CD14-positive monocyte (primary cell): ENCODE measurements around the gene TTC23. TPM values are rescaled to one million over a fixed set of nuclear protein-coding genes. Genes with fewer than 3 reads are reported as not detected.

Experiments used
- DNase-seq, 3 donors: peaks; one replicate each; pipeline ENCODE4 v3.0.0-alpha.2; 2011 to 2022
- H2AFZ ChIP-seq: 2 replicates; pipeline ENCODE4 v1.6.0; 2012; ENCODE audit warnings: mild to moderate bottlenecking, low read depth, low read length, inconsistent platforms; ENCODE audit not compliant: insufficient read depth, poor library complexity, severe bottlenecking
- H3K27ac ChIP-seq, 2 donors: 1 replicate in 1 of 2; 2 replicates in 1 of 2; pipeline ENCODE4 v1.5.1; 2012 to 2013; ENCODE audit warnings: low read length in 2 of 2, control low read depth in 1 of 2, inconsistent platforms in 1 of 2, low read depth in 1 of 2, mild to moderate bottlenecking in 1 of 2
- H3K27me3 ChIP-seq, 2 donors: one replicate each; pipeline versions ENCODE4 v1.6.0 to v1.6.1; 2011 to 2013; ENCODE audit warnings: low read length in 2 of 2; ENCODE audit not compliant: control insufficient read depth in 2 of 2, insufficient read depth in 2 of 2
- H3K36me3 ChIP-seq, 2 donors: replicated peaks in 1 of 2; 1 replicate in 1 of 2; 2 replicates in 1 of 2; pipeline versions ENCODE4 v1.5.1 to v1.6.1; 2012 to 2013; ENCODE audit warnings: low read length in 2 of 2, control low read depth in 1 of 2, inconsistent platforms in 1 of 2, mild to moderate bottlenecking in 1 of 2; ENCODE audit not compliant: insufficient read depth in 2 of 2, control insufficient read depth in 1 of 2
- H3K4me1 ChIP-seq, 2 donors: 1 replicate in 1 of 2; 2 replicates in 1 of 2; pipeline versions ENCODE4 v1.5.1 to v1.6.1; 2012 to 2013; ENCODE audit warnings: low read length in 2 of 2, control low read depth in 1 of 2, inconsistent platforms in 1 of 2, mild to moderate bottlenecking in 1 of 2, moderate library complexity in 1 of 2; ENCODE audit not compliant: insufficient read depth in 2 of 2, control insufficient read depth in 1 of 2
- H3K4me2 ChIP-seq: replicated peaks from 2 replicates; pipeline ENCODE3; 2012; ENCODE audit warnings: low read length, moderate library complexity, mild to moderate bottlenecking; ENCODE audit not compliant: poor library complexity, severe bottlenecking; ENCODE audit errors: extremely low read depth
- H3K4me3 ChIP-seq, 3 experiments: fragments of 200-600 bp in 1 of 3; sonication (generic) in 1 of 3; replicated peaks in 1 of 3; 1 replicate in 2 of 3; 2 replicates in 1 of 3; pipeline ENCODE4 v1.5.1; 2011 to 2013; ENCODE audit warnings: low read length in 3 of 3, mild to moderate bottlenecking in 3 of 3, control low read depth in 2 of 3, low read depth in 2 of 3, inconsistent platforms in 1 of 3, moderate library complexity in 1 of 3
- H3K79me2 ChIP-seq: 2 replicates; pipeline ENCODE4 v1.6.0; 2012; ENCODE audit warnings: mild to moderate bottlenecking, control low read depth, inconsistent platforms, low read length, moderate library complexity; ENCODE audit not compliant: insufficient read depth
- H3K9ac ChIP-seq: 2 replicates; pipeline ENCODE4 v1.6.0; 2017; ENCODE audit warnings: low read length, mild to moderate bottlenecking; ENCODE audit not compliant: insufficient read depth, poor library complexity, severe bottlenecking
- H3K9me3 ChIP-seq, 2 donors: replicated peaks in 1 of 2; 1 replicate in 1 of 2; 2 replicates in 1 of 2; pipeline versions ENCODE4 v1.5.1 to v1.6.1; 2012 to 2013; ENCODE audit warnings: low read length in 2 of 2, control low read depth in 1 of 2; ENCODE audit not compliant: control insufficient read depth in 1 of 2, insufficient read depth in 1 of 2
- H4K20me1 ChIP-seq: 2 replicates; pipeline ENCODE4 v1.6.0; 2012; ENCODE audit warnings: mild to moderate bottlenecking, low read length, control low read depth, moderate library complexity; ENCODE audit not compliant: insufficient read depth
- H3K27ac Mint-ChIP-seq, 7 donors: one replicate each; pipeline ENCODE4 v1.8.0; 2020; ENCODE audit warnings: mild to moderate bottlenecking in 7 of 7, mixed read lengths in 7 of 7, moderate library complexity in 6 of 7, inconsistent platforms in 2 of 7
- H3K27me3 Mint-ChIP-seq, 3 donors: one replicate each; pipeline ENCODE4 v1.8.0; 2021 to 2022; ENCODE audit warnings: low read depth in 3 of 3, mild to moderate bottlenecking in 3 of 3, mixed read lengths in 3 of 3, moderate library complexity in 3 of 3, inconsistent platforms in 1 of 3
- H3K36me3 Mint-ChIP-seq, 2 donors: one replicate each; pipeline ENCODE4 v1.8.0; 2020; ENCODE audit warnings: mixed read lengths in 2 of 2, inconsistent platforms in 1 of 2, mild to moderate bottlenecking in 1 of 2
- H3K4me1 Mint-ChIP-seq: one replicate; pipeline ENCODE4 v1.8.0; 2020; ENCODE audit warnings: mild to moderate bottlenecking, mixed read lengths
- H3K4me3 Mint-ChIP-seq, 2 donors: one replicate each; pipeline ENCODE4 v1.8.0; 2020; ENCODE audit warnings: mild to moderate bottlenecking in 2 of 2, mixed read lengths in 2 of 2, moderate library complexity in 1 of 2
- H3K9me3 Mint-ChIP-seq, 7 donors: one replicate each; pipeline ENCODE4 v1.8.0; 2020 to 2022; ENCODE audit warnings: mixed read lengths in 7 of 7, mild to moderate bottlenecking in 6 of 7, moderate library complexity in 6 of 7, inconsistent platforms in 2 of 7
- WGBS: methylation state at CpG from one replicate; pipeline ENCODE4 v1.1.5; 2013; ENCODE audit warnings: missing lambda C conversion rate; ENCODE audit not compliant: insufficient coverage; 5-methylcytosine and 5-hydroxymethylcytosine counted together
- intact Hi-C, 2 donors: fragments of 100-400 bp; cut with micrococcal nuclease; formaldehyde crosslinking; loops; one replicate each; pipeline versions ENCODE4 v1.15.0 to v1.15.1; 2023
- polyA plus RNA-seq, 3 donors: library from polyadenylated mRNA; depleted of rRNA in 1 of 3; unstranded in 2 of 3; stranded (reverse) in 1 of 3; fragments of 300-500 nt in 2 of 3; fragments of >200 nt in 1 of 3; fragmentation: Illumina TruSeq in 2 of 3; gene quantifications; 1 replicate in 2 of 3; 2 replicates in 1 of 3; pipeline ENCODE4 v1.2.3, GENCODE V29; 2012 to 2021
- TF ChIP-seq, protein P1 (sequence below): fragments of 200-600 bp; IDR thresholded peaks from one replicate; pipeline ENCODE4 v1.8.0; 2022; ENCODE audit warnings: antibody characterized with exemption, mild to moderate bottlenecking

Gene TTC23
- polyA plus RNA-seq, 3 donors = 0.51 to 0.55 TPM; not detected in 1

DNA sequence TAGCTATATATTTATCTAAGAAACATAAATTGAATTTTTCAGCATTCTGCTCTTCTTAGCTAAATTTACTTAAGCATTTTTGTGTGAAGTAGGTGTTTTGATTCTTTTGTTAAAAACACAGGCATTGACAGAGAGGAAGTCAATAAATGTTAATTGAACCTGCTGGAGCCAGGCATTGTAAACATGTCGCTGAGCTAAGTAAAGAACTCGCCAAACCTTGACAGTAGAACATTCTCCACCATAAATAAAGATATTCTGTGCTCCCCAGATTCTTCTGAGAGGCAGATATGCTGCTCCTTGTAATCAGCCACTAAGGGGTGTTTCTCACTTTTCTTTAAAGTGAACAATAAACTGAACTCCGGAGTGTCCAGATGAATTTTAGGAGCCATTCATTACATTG, 106.1 kb downstream of the TTC23 start:
- H3K36me3 Mint-ChIP-seq = no peaks in the 10 kb centered on the region
- H3K4me3 ChIP-seq = no peak overlapping the region
- no peaks in the 10 kb centered on the region for H3K27me3 ChIP-seq
- intact Hi-C loops = no loop called here
- H2AFZ ChIP-seq = no peak overlapping the region
- no peak overlapping the region for H3K4me2 ChIP-seq
- TF ChIP-seq, protein P1, sequence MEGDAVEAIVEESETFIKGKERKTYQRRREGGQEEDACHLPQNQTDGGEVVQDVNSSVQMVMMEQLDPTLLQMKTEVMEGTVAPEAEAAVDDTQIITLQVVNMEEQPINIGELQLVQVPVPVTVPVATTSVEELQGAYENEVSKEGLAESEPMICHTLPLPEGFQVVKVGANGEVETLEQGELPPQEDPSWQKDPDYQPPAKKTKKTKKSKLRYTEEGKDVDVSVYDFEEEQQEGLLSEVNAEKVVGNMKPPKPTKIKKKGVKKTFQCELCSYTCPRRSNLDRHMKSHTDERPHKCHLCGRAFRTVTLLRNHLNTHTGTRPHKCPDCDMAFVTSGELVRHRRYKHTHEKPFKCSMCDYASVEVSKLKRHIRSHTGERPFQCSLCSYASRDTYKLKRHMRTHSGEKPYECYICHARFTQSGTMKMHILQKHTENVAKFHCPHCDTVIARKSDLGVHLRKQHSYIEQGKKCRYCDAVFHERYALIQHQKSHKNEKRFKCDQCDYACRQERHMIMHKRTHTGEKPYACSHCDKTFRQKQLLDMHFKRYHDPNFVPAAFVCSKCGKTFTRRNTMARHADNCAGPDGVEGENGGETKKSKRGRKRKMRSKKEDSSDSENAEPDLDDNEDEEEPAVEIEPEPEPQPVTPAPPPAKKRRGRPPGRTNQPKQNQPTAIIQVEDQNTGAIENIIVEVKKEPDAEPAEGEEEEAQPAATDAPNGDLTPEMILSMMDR = no peak
- H3K27ac ChIP-seq = no peak overlapping the region
- H3K4me1 ChIP-seq = no peaks in the 10 kb centered on the region
- no peak for DNase-seq
- no peak overlapping the region for H3K4me3 Mint-ChIP-seq
- no peaks in the 10 kb centered on the region for H3K9me3 ChIP-seq
- H3K79me2 ChIP-seq = no peaks in the 10 kb centered on the region
- H3K9ac ChIP-seq = no peak overlapping the region
- H3K27me3 Mint-ChIP-seq = peaks cover 0 to 6% (median 0%) of the 10 kb centered on the region in 3 donors
- H3K27ac Mint-ChIP-seq = no peak overlapping the region
- H3K4me1 Mint-ChIP-seq = no peaks in the 10 kb centered on the region
- no peaks in the 10 kb centered on the region for H4K20me1 ChIP-seq
- peaks cover 0 to 1% (median 0%) of the 10 kb centered on the region in 7 donors for H3K9me3 Mint-ChIP-seq
- no peaks in the 10 kb centered on the region for H3K36me3 ChIP-seq
- no CpG with 5 or more reads among the region's 3 CpGs for WGBS

DNA sequence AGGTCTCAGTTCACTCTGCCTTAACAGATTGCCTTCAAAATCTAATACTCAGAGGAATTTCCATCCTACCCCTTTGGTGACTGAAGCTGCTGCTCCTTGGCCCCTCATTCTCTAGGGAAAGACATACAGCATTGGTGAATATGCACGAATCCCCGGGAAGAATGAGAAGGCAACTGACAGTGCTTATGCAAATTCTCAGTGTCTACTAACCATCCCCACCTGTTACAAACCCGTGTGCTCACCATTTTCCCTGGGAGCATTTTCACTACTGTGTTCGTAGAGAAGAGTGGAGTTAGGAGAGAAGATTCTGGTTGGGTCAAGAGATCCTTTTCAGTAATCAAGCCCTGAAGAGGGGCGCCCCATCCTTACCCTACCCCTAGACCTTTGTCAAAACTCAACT, 106.8 kb downstream of the TTC23 start:
- H3K9ac ChIP-seq = no peak overlapping the region
- no peaks in the 10 kb centered on the region for H3K4me1 ChIP-seq
- Mint-ChIP-seq H3K36me3 (no peaks in the 10 kb centered on the region), H3K4me1 (no peaks in the 10 kb centered on the region), H3K4me3 (no peak overlapping the region), H3K27me3 (peaks cover 0 to 6% (median 0%) of the 10 kb centered on the region in 3 donors), H3K27ac (no peak overlapping the region), H3K9me3 (peaks cover 0 to 1% (median 0%) of the 10 kb centered on the region in 7 donors)
- no peaks in the 10 kb centered on the region for H3K9me3 ChIP-seq
- no peak for DNase-seq
- no peaks in the 10 kb centered on the region for H3K36me3 ChIP-seq
- no CpG with 5 or more reads among the region's 5 CpGs for WGBS
- TF ChIP-seq, protein P1 = no peak
- H2AFZ ChIP-seq = no peak overlapping the region
- intact Hi-C loops = no loop called here
- H3K79me2 ChIP-seq = no peaks in the 10 kb centered on the region
- H3K27me3 ChIP-seq = no peaks in the 10 kb centered on the region
- no peaks in the 10 kb centered on the region for H4K20me1 ChIP-seq
- H3K4me2 ChIP-seq = no peak overlapping the region
- no peak overlapping the region for H3K4me3 ChIP-seq
- H3K27ac ChIP-seq = no peak overlapping the region
